SW480 (cell line): ENCODE results near the gene METTL13.
"Not testable (repeated sequence)": the region's sequence is repeated elsewhere in the genome, so short reads cannot be mapped to it uniquely, and the experiment has no call there.

Experiments
- DNase-seq: peaks from one replicate; pipeline ENCODE4 v3.0.0-alpha.2; 2016; ENCODE audit warnings: low spot score

Gene METTL13

DNA sequence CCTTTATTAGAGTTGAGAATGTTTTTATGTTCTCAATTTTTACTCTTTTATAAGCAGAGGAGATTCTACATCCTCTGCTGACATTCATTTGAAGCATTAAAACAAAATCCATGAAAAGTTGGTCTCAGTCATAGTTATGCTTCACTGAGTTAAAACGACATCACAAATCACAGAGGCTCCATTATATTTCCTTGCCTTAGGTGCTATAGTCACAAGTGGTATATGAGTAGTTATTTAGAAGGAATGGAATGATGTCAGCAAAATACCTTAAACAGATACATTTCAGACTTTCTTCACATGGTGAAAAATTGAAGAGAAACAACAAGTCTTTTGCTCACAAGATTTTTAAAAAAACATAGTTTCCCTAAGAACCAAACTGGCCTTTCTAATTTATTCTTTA lies 11.7 kb upstream of the METTL13 start:
- DNase-seq, result no peak

DNA sequence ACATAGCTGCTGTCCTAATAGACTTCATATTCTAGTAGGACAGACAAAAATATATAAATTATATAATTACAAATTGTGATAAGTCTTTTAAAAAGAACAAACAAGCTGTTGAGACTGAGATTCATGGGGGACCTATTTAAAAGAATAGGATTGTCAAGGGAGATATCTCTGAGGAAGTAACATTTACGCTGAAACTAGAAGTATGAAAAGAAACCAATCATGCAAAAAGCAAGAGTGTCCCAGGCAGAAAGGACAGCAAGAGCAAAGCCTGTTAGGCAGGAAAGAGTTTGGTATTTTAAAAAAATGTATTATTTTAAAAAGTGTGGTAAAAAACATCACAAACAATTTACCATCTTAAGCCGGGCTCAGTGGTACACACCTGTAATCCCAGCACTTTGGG lies 9.1 kb upstream of the METTL13 start:
- DNase-seq, result no peak

- DNase-seq, result no peak
Observed at GRCh38 chr1:171780583-171781175, 781 bp upstream of the METTL13 start.

DNA sequence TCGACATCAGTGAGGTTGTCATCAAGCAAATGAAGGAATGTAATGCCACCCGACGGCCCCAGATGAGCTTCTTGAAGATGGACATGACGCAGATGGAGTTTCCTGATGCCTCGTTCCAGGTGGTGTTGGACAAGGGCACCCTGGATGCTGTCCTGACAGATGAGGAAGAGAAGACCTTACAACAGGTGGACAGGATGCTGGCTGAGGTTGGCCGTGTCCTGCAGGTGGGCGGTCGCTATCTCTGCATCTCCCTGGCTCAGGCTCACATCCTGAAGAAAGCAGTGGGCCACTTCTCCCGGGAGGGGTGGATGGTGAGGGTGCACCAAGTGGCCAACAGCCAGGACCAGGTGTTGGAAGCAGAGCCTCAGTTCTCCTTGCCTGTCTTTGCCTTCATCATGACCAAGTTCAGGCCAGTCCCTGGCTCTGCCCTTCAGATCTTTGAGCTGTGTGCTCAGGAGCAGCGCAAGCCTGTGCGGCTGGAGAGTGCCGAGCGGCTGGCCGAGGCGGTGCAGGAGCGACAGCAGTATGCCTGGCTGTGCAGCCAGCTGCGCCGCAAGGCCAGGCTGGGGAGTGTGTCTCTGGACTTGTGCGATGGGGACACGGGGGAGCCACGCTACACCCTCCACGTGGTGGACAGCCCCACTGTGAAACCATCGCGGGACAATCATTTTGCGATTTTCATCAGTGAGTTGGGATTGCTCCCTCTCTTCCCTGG lies 2.5 kb downstream of the METTL13 start:
- no peak for DNase-seq

- DNase-seq, result no peak
Observed at GRCh38 chr1:171784784-171785183, 3.3 kb downstream of the METTL13 start.

- DNase-seq, result no peak
Observed at GRCh38 chr1:171785766-171786165, 4.3 kb downstream of the METTL13 start.

DNA sequence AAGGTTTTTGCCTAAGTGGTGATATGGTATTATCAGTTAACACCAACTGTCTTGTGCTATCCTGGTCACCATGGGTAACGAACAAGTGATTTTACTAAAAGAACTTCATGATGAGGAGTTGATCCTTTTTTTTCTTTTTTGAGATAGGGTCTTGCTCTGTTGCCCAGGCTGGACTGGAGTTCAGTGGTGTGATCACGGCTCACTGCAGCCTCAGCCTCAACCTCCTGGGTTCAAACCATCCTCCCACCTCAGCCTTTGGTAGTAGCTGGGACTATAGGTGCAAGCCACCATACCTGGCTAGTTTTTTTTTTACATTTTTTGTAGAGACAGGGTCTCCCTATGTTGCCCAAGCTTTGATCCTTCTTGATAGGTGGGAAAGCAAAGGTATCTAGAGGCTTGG lies 5.1 kb downstream of the METTL13 start:
- no peak for DNase-seq

GRCh38 chr1:171787686-171788480 lies 6.4 kb downstream of the METTL13 start:
- DNase-seq, result no peak

GRCh38 chr1:171788696-171789095 lies 7.2 kb downstream of the METTL13 start:
- no peak for DNase-seq

- no peak for DNase-seq
Observed at GRCh38 chr1:171790318-171790717, 8.9 kb downstream of the METTL13 start.

DNA sequence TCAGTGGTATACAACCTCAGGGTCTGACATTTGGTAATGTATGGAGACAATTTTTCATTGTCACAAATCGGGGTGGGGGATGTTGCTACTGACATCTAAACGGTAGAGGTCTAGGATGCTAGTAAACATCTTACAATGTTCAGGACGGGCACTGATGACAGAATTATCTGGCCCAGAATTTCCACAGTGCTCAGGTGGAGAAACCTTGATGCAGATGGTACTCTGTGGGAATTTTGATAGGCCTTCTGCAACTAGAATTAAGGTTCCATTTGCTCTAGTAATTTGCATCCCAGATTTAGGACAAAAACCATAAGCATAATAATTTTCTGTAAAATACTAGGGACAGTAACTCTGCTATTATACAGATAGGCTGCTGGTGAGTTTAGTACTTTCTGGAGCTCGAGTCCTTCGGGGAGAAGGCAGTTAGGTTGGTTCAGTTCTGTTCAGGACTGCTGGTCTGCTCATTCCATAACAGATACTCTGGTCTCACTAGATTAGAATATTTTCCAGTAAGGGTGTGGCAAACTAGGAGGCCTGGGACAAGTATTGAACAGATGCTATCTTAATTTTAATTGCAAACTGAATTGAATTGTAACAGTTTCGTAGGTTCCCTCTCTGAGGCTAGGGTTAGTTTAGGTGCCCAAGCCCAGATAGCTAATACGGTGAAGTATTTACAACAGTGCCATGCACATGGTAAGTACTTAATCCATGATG lies 11.4 kb downstream of the METTL13 start:
- no peak for DNase-seq

DNA sequence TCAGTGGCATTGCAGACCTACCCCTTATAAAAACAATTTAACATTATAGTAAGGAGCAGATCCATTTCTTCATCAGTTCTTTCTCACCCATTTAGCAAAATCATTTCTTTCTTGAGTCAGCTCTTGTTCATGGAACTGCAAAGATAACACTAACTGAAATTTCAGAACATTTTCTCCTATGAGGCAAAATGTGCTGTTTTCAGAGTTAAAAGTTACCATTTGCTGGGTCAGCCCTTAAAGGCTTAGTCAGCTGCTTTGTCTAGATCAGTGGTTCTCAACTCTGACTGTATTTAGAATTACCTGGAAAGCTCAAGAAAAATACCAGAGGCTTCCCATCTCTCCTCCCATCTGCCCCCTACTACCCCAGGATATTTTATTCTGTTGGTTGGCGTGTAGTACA lies 12.2 kb downstream of the METTL13 start:
- DNase-seq, result no peak

GRCh38 chr1:171794085-171794484 lies 12.6 kb downstream of the METTL13 start:
- DNase-seq, result peak; percentile 73

DNA sequence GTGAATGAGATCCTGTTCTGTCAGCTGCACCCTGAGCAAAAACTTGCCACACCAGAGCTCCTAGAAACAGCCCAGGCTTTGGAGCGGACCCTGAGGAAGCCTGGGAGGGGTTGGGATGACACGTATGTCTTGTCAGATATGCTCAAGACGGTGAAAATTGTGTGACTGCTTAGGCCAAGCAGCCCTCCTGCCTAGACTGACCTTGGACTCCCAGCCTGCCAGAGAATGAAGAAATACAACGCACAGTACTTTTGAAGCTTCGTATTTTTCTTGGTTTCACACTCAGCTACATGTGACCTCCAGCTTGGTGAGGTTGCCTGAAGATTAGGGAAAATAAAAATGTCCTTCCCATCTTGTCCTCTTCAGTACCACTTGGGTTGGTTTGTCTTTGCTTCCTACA lies 15.1 kb downstream of the METTL13 start:
- DNase-seq, result no peak

GRCh38 chr1:171798311-171798710 lies 16.9 kb downstream of the METTL13 start:
- DNase-seq, result no peak

- DNase-seq, result no peak
Observed at GRCh38 chr1:171798765-171799164, 17.3 kb downstream of the METTL13 start.

- DNase-seq, result no peak
Observed at GRCh38 chr1:171799166-171799565, 17.7 kb downstream of the METTL13 start.

DNA sequence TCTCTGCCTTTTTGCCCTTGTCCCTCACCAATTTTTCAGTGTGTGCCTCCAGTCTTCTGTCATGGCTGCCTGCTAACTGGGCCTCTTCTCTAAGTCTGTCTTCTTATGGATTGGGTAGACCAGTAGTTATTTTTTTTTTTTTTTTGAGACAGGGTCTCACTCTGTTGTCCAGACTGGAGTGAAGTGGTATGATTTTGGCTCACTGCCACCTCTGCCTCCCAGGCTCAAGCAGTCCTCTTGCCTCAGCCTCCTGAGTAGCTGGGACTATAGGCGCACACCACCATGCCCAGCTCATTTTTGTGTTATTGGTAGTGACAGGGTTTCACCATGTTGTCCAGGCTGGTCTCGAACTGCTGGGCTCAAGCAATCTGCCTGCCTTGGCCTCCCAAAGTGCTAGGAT lies 18.2 kb downstream of the METTL13 start:
- not testable (repeated sequence) for DNase-seq

DNA sequence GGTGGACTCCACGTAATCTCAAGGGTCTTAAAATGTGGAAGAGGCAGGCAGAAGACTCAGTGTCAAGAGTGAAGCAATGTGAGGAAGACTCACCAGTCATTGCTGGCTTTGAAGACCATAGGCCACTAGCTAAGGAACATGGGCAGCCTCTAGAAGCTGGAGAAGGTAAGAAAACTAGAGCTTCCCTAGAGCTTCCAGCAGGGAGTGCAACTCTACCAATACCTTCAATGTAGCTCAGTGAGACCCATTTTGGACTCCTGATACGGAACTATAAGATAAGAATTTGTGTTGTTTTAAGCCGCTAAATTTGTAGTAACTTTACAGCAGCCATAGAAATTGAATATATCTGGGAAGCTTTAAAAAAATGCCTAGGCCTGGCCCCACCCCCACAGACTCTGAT lies 18.9 kb downstream of the METTL13 start:
- peak; percentile 22 for DNase-seq

DNA sequence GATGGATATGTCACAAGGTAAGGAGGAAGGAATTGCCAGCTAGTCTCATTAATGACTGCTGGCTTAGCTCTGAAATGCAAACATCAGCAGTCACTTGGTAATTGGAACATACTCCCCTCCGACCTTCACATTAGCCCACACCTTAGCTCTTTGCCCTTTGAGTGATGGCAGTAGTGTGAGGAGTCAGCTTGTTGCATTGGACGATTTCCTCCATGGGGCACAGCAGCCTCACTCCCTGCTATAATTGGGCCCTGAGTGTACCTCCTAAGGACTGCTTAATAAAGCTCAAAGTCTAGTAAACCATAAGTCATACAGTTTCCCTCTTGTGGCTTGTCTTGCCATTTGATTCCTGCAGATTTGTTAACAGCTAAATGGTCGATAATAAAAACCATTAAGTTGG lies 19.4 kb downstream of the METTL13 start:
- no peak for DNase-seq

DNA sequence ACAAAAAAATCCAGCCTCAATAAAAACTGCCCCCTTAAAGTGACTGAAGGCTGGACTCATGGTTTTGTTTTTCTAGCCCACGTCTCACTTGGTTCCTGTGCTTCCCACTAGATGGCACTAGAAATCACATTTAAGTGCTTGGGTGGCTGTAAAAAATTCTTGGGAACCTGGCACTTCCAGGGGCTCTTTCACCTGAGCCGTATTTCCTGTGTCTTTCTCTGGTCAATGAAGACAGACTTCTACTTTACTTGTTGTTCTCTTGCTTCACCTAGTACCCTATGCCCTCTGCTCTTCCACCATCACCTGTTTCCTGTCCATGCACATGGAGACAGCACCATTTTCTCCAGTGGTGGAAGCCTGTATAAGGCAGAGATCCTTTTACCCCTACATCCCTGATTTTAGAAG lies 20.0 kb downstream of the METTL13 start:
- DNase-seq, result peak; percentile 67

- no peak for DNase-seq
Observed at GRCh38 chr1:171802207-171802606, 20.7 kb downstream of the METTL13 start.

GRCh38 chr1:171803045-171803444 lies 21.6 kb downstream of the METTL13 start:
- DNase-seq, result no peak
